ENCODE measurements around the gene CDK13.

CDK13 gene

GRCh38 chr7:40015790-40016296 lies 65.8 kb downstream of the CDK13 start:
- peak in 1 of 5 donors; percentile 4 for DNase-seq

- DNase-seq: no peak
Observed at GRCh38 chr7:40019558-40019957, 69.5 kb downstream of the CDK13 start.

DNA sequence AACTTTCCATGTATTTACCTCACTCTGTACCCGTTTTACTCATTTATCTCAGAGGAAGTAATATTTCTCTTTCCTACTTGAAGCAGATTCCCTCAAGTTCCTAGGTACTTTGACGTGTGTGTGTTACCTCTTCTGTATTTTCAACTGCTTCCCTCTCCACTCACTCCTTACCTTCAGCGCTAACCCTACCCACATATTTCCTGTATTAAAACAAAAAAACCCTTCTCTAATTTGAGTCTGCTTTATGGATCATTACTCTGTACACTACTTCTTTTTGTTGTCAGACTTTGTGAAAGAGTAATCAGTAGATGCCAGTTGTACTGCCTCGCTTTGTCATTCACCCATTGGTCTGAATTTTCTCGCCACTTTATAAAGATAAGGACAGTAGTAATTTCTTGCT lies 74.0 kb downstream of the CDK13 start:
- no peak for DNase-seq

GRCh38 chr7:40024841-40025240 lies 74.8 kb downstream of the CDK13 start:
- DNase-seq: no peak

- DNase-seq: no peak
Observed at GRCh38 chr7:40027545-40027944, 77.5 kb downstream of the CDK13 start.

DNA sequence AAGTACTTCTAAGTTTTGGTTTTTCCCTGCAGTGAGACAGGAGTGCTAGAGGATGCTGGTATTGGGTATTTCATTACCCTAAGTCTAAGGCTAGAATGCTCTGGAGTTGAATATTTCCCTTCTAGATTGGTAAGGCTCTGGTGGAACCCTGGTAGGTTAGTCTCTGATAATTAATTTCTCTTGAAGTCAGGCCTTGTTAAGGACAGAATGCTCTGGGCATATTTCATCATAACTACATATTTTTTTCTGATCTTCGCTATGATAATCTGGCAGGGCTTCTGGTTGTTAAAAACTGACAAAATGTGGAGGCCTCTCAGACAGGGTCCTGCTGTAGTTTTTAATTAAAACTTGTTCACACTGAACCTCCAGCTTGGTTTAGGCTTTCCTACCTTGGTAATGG lies 83.8 kb downstream of the CDK13 start:
- DNase-seq: no peak

- no peak for DNase-seq
Observed at GRCh38 chr7:40041456-40041855, 91.4 kb downstream of the CDK13 start.

DNA sequence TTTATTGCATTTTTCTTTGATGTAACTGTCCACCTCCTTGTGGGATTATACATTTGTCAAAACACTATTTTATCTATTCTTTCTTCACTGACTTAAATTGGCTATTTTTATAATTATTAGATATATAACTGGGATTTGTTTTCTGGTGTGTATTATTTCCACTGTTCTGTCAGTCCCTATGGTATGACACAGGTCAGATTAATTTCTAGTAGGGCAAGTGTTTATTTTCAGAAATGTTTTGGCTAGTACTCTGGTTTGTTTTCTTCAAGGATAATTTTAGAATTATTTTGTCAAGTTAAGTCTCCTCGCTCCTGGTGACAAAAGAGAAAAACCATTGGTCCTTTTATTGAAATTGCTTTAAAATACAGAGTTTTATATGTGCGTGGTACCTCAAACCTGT lies 93.1 kb downstream of the CDK13 start:
- no peak for DNase-seq

GRCh38 chr7:40047661-40048060 lies 97.6 kb downstream of the CDK13 start:
- DNase-seq: no peak

DNA sequence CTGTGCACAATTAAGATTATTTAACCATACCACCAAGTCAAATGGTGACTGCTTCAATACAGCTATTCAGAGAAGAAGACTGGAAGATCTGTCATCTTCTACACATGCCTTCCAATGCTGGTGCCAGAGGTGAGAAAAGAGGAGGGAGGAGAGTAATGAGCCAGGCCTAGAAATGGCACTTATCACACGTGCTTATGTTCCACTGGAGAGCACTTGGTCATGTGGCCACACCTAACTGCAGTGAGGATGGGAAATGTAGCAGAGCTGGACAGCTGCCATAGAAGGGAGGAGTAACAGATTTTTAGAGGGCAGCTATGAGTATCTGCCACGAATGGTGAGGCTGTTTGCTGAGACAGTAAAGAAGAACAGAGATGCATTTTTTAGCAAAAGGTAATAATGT lies 107.2 kb downstream of the CDK13 start:
- DNase-seq: no peak

DNA sequence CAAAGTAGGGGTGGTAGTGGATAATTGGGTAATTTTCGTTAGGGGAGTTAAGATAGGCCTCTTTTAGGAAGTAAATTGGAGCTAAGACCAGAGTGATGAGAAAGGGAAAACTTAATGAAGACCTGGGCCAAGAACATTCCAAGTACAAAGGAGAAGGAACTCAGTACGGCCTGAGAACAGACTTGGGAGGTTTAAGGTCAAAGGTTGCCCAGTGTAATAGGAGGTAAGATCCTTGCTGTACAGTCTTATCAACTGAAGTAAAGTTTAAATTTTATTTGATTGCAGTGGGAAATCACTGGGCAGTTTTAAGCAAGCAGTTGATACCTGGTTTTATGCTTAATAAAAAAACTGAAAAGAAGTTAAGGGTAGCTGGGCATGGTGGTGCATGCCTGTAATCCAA lies 108.0 kb downstream of the CDK13 start:
- DNase-seq: no peak

GRCh38 chr7:40058636-40059035 lies 108.6 kb downstream of the CDK13 start:
- DNase-seq: no peak

GRCh38 chr7:40059057-40059456 lies 109.0 kb downstream of the CDK13 start:
- no peak for DNase-seq

GRCh38 chr7:40072268-40072667 lies 122.2 kb downstream of the CDK13 start:
- no peak for DNase-seq

DNA sequence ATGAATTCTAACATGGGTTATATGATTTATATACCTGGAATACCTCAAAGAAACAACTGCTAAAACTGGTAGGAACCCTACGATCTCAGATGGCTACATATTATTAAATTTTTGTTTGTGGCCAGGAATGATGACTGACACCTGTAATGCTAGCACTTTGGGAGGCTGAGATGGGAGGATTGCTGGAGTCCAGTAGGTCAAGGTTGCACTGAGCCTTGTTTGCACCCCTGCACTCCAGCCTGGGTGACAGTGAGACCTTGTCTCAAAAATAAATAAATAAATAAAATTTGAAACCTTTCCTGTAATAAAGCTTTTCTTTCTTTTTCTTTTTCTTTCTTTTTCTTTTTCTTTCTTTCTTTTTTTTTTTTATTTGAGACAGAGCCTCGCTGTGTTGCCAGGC lies 123.2 kb downstream of the CDK13 start:
- DNase-seq: no peak

DNA sequence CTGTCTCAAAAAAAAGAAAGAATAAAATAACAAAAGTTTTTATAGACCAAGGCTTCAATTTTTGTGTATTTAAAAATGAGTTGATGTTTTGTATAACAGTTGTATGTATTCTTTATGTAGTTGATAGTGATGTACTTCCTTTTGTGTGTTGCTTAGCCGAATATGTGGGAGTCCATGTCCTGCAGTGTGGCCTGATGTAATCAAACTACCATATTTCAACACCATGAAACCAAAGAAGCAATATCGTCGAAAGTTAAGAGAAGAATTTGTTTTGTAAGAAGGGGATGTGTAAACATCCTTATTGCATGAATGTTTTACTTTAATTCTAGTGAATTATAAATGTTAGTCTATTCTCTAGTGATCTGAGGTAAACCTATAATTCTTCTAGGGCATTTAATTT lies 127.8 kb downstream of the CDK13 start:
- no peak for DNase-seq

DNA sequence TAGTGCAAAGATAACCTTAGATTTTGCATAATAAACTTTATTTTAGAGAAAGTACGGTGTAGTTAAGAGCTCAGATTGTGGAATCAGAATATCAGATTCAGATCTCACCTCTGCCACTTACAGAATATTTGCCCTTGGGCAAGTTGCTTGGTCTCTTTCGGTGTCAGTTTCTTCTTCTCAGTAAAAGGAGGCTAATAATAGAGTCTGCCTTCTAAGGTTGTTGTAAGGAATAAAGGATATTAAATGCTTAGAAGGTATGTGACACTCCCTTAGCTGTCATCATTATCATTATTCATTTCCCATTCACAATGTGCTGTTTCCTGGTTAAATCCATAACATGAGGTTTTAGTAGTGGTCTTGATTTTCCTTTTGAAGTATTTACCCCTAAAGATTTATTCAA lies 142.1 kb downstream of the CDK13 start:
- DNase-seq: no peak

- no peak for DNase-seq
Observed at GRCh38 chr7:40093631-40094350, 143.7 kb downstream of the CDK13 start.

DNA sequence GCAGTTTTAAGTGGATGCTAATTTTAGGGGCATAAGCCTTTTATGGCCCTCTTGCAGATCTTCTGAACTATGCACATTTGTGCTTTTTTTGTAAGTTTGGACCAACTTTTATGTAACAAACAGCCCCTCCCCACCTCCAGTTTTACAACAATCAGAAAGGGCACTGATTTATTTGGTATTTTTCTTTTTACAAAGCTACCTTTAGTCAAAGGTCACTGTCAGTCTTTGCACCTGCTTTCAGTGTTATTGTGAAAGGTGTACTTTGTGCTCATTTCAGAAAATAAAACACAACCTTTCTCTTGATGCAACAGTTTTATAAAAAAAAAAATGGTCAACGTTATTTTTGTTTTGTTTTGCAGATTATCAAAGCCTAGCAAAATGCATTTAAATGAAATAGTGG lies 145.2 kb downstream of the CDK13 start:
- DNase-seq: no peak

- no peak for DNase-seq
Observed at GRCh38 chr7:40095695-40096327, 145.8 kb downstream of the CDK13 start.

- DNase-seq: no peak
Observed at GRCh38 chr7:40097728-40098127, 147.7 kb downstream of the CDK13 start.

DNA sequence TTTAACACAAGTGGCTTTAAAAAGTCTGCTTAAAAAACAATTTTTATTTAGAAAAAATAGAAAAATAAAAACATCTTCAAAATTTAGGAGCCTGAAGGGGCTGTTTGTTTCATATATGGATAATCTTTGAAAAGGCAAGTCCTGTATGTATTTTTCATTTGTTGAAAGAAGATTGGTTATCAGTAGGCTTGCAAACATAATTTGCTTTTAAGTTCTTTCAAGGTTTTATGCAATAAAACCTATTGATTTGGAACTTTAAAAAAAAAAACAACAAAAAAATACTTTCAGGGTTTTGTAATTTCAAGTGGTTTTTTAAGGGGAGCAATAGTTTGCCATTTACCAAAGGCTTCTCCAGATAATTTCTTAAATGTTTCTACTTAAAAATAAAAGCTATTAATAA lies 148.8 kb downstream of the CDK13 start:
- DNase-seq: no peak

- DNase-seq: no peak
Observed at GRCh38 chr7:40099837-40100236, 149.8 kb downstream of the CDK13 start.

DNA sequence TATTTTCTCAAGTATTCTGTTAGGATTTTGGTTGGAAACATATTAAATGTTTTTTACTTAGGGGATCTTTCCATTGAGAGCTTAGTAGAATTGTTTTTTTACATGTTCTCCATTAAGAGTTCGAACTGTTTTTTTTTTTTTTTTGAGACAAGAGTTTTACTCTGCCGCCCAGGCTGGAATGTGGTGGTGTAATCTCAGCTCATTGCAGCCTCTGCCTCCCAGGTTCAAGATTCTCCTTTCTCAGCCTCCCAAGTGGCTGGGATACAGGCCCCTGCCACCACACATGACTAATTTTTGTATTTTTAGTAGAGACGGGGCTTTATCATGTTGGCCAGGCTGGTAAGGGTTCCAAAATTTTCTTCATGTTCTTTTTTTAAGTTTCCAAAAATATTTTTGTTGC lies 151.1 kb downstream of the CDK13 start:
- no peak for DNase-seq

- no peak for DNase-seq
Observed at GRCh38 chr7:40102897-40103296, 152.8 kb downstream of the CDK13 start.
